Upper lobe of left lung (tissue), 4 donors: ENCODE measurements around the gene DLG2.

Source experiments
- EP300 ChIP-seq, 4 donors: sonication (generic); formaldehyde crosslinking; IDR thresholded peaks; one replicate each; pipeline ENCODE4 v1.5.1; 2017; ENCODE audit warnings: antibody characterized with exemption in 4 of 4, control low read depth in 2 of 4
- POLR2A ChIP-seq, 4 donors: fragments of 450-650 bp; IDR thresholded peaks; one replicate each; pipeline ENCODE4 v1.5.1; 2016 to 2017; ENCODE audit warnings: antibody characterized with exemption in 4 of 4, mild to moderate bottlenecking in 2 of 4
- TF ChIP-seq, protein P1 (sequence below), 6 experiments: fragments of 450-650 bp in 4 of 6; fragments of 200-600 bp in 2 of 6; sonication (generic) in 2 of 6; IDR thresholded peaks; one replicate each; pipeline ENCODE4 v1.5.1; 2016 to 2019; ENCODE audit warnings: antibody characterized with exemption in 6 of 6

DNA sequence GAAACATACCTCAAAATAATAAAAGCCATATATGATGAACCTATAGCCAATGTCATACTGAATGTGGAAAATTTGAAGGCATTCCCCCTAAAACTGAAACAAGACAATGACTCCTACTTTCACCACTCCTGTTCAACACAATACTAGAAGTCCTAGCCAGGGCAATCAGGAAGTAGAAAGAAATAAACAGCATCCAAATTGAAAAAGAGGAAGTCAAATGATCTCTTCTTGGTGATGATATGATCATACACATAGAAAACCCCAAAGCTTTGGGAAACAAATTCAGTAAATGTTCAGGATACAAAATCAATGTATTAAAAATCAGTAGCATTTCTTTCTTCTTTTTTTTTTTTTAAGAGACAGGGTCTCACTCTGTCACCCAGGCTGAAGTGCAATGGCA is 109.9 kb downstream of the DLG2 start:
- TF ChIP-seq, protein P1, sequence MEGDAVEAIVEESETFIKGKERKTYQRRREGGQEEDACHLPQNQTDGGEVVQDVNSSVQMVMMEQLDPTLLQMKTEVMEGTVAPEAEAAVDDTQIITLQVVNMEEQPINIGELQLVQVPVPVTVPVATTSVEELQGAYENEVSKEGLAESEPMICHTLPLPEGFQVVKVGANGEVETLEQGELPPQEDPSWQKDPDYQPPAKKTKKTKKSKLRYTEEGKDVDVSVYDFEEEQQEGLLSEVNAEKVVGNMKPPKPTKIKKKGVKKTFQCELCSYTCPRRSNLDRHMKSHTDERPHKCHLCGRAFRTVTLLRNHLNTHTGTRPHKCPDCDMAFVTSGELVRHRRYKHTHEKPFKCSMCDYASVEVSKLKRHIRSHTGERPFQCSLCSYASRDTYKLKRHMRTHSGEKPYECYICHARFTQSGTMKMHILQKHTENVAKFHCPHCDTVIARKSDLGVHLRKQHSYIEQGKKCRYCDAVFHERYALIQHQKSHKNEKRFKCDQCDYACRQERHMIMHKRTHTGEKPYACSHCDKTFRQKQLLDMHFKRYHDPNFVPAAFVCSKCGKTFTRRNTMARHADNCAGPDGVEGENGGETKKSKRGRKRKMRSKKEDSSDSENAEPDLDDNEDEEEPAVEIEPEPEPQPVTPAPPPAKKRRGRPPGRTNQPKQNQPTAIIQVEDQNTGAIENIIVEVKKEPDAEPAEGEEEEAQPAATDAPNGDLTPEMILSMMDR (IDR thresholded peaks at IDR 0.05) = no peak
- TF ChIP-seq EP300 (IDR thresholded peaks at IDR 0.05) (no peak), POLR2A (IDR thresholded peaks at IDR 0.05) (no peak)
